ENCODE results near the gene CALN1.

CALN1 gene

GRCh38 chr7:72268090-72268489, 144.0 kb downstream of the CALN1 start:
- TF ChIP-seq FOXP2 (optimal IDR thresholded peaks at IDR 0.05; ENCODE audit: borderline replicate concordance, extremely low read depth, extremely low read length, insufficient read depth) (no peak), TAF1 (IDR thresholded peaks at IDR 0.05; ENCODE audit: borderline replicate concordance, insufficient read depth, low read length) (no peak), SIN3A (IDR thresholded peaks at IDR 0.05; ENCODE audit: borderline replicate concordance, insufficient read depth, low read length) (no peak), REST (IDR thresholded peaks at IDR 0.05; ENCODE audit: insufficient read depth in 1 of 2, low read depth in 2 of 2, low read length in 2 of 2) (no peak), POLR2AphosphoS5 (IDR thresholded peaks at IDR 0.05; ENCODE audit: low read depth, low read length) (no peak)

GRCh38 chr7:72267291-72267800, 144.8 kb downstream of the CALN1 start:
- no peak for TF ChIP-seq TAF1 (IDR thresholded peaks at IDR 0.05; ENCODE audit: borderline replicate concordance, insufficient read depth, low read length)
- TF ChIP-seq REST (IDR thresholded peaks at IDR 0.05; ENCODE audit: insufficient read depth in 1 of 2, low read depth in 2 of 2, low read length in 2 of 2) = no peak
- TF ChIP-seq FOXP2 (optimal IDR thresholded peaks at IDR 0.05; ENCODE audit: borderline replicate concordance, extremely low read depth, extremely low read length, insufficient read depth) = no peak
- TF ChIP-seq SIN3A (IDR thresholded peaks at IDR 0.05; ENCODE audit: borderline replicate concordance, insufficient read depth, low read length) = no peak

- no peak for TF ChIP-seq TAF1 (IDR thresholded peaks at IDR 0.05; ENCODE audit: borderline replicate concordance, insufficient read depth, low read length)
- no peak for TF ChIP-seq SIN3A (IDR thresholded peaks at IDR 0.05; ENCODE audit: borderline replicate concordance, insufficient read depth, low read length)
- TF ChIP-seq POLR2AphosphoS5 (IDR thresholded peaks at IDR 0.05; ENCODE audit: low read depth, low read length) = no peak
Observed at GRCh38 chr7:72266771-72267170, 145.4 kb downstream of the CALN1 start.

- TF ChIP-seq SIN3A (IDR thresholded peaks at IDR 0.05; ENCODE audit: borderline replicate concordance, insufficient read depth, low read length) = no peak
- TF ChIP-seq POLR2AphosphoS5 (IDR thresholded peaks at IDR 0.05; ENCODE audit: low read depth, low read length) = no peak
- TF ChIP-seq TAF1 (IDR thresholded peaks at IDR 0.05; ENCODE audit: borderline replicate concordance, insufficient read depth, low read length) = no peak
- TF ChIP-seq FOXP2 (optimal IDR thresholded peaks at IDR 0.05; ENCODE audit: borderline replicate concordance, extremely low read depth, extremely low read length, insufficient read depth) = no peak
- no peak for TF ChIP-seq REST (IDR thresholded peaks at IDR 0.05; ENCODE audit: insufficient read depth in 1 of 2, low read depth in 2 of 2, low read length in 2 of 2)
Observed at GRCh38 chr7:72265071-72265904, 146.8 kb downstream of the CALN1 start.

DNA sequence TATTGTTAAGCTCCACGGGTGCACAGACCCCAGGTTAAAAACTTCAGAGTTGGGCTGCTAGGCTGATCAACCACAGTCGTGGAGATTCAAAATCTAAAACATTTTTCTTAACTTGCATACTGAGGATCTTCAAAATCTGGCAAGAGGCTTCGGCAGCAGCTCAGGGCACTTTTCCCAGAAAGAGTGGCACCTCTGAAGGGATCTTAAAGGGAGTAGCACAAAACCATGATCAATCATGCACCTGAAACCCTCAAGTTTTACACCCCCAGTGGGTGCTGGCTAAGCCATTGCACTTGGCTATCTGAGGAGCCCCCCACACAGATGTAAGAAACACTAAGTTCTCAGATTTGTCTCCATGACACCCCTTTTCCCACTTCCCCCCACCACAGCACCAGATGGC, 151.7 kb downstream of the CALN1 start:
- TF ChIP-seq TAF1 (IDR thresholded peaks at IDR 0.05; ENCODE audit: borderline replicate concordance, insufficient read depth, low read length) (no peak), REST (IDR thresholded peaks at IDR 0.05; ENCODE audit: insufficient read depth in 1 of 2, low read depth in 2 of 2, low read length in 2 of 2) (no peak), FOXP2 (optimal IDR thresholded peaks at IDR 0.05; ENCODE audit: borderline replicate concordance, extremely low read depth, extremely low read length, insufficient read depth) (no peak), POLR2AphosphoS5 (IDR thresholded peaks at IDR 0.05; ENCODE audit: low read depth, low read length) (no peak)
